ENCODE measurements around the gene OTOP2.

OTOP2 gene

DNA sequence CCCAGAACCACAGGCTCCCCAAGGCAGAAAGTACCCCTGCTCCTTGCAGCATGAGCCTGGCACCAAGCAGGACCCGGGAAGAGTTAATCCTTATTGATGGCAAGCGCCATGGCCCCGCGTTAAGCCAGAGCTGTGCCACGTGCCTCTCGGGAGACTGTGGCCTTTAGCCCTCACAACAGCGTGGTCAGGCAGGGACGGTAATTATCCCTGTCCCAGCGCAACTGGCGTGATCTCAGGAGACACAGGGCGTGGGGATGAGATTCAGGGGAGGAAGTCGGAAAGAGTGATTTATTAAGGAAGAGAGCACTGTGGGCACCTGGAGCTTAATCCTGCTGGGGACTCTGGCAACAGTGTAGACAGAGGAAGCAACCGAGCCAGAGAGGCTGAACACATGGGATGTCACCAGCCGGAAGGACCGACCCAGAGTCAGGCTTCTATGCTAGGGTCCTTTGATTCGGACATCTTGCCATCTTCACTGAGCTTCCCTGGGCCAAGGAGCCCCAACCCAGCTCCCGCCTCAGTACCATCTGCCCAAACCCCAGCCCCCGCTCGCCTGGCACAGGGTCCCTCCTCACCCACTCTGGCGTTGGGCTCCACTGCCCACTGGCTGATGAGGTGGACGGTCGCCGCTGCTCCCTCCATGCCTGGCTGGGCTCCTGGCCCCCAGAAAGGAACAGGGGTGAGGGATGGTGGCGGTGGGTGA, 28.5 kb downstream of the OTOP2 start:
- no peak for DNase-seq (ENCODE audit: low read depth)
- H3K4me3 ChIP-seq (ENCODE audit: low read depth, low read length), result no peak overlapping the region
- TF ChIP-seq, protein P1, sequence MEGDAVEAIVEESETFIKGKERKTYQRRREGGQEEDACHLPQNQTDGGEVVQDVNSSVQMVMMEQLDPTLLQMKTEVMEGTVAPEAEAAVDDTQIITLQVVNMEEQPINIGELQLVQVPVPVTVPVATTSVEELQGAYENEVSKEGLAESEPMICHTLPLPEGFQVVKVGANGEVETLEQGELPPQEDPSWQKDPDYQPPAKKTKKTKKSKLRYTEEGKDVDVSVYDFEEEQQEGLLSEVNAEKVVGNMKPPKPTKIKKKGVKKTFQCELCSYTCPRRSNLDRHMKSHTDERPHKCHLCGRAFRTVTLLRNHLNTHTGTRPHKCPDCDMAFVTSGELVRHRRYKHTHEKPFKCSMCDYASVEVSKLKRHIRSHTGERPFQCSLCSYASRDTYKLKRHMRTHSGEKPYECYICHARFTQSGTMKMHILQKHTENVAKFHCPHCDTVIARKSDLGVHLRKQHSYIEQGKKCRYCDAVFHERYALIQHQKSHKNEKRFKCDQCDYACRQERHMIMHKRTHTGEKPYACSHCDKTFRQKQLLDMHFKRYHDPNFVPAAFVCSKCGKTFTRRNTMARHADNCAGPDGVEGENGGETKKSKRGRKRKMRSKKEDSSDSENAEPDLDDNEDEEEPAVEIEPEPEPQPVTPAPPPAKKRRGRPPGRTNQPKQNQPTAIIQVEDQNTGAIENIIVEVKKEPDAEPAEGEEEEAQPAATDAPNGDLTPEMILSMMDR (IDR thresholded peaks at IDR 0.05; ENCODE audit: low read depth, low read length, missing control alignments), result no peak
- in situ Hi-C loops (cut with HindIII; ENCODE audit: low sequenced_read_pairs), result no loop called here

DNA sequence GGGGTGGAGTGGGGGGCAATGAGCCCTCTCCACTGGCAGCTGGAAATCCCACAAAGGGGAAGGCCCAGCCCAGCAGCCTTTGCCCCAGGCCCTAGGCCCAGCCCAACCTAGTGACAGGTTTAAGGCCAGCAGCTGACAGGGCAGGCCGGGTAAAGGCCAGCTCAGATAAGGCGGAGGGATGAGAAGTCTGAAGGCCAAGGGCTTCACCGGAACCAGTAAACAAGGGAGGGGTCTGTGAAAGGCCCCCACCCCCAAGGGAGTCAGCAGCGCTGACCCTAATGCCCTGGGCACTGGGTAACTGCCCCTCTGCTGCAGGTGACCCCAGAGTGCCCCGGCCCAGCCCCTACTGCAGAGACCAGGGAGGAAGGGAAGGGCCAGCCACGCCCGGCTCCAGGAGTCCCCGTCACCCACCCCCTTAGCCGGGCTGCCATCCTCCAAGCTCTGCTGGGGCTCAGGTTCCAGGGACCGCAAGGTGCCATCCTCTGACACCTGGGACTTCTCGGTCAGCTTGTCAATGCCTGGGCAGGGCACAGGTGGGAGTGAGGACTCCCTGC, 29.1 kb downstream of the OTOP2 start:
- no peak for DNase-seq (ENCODE audit: low read depth)
- in situ Hi-C loops (cut with HindIII; ENCODE audit: low sequenced_read_pairs), result no loop called here
- H3K4me3 ChIP-seq (ENCODE audit: low read depth, low read length), result no peak overlapping the region
- TF ChIP-seq, protein P1 (IDR thresholded peaks at IDR 0.05; ENCODE audit: low read depth, low read length, missing control alignments), result no peak

DNA sequence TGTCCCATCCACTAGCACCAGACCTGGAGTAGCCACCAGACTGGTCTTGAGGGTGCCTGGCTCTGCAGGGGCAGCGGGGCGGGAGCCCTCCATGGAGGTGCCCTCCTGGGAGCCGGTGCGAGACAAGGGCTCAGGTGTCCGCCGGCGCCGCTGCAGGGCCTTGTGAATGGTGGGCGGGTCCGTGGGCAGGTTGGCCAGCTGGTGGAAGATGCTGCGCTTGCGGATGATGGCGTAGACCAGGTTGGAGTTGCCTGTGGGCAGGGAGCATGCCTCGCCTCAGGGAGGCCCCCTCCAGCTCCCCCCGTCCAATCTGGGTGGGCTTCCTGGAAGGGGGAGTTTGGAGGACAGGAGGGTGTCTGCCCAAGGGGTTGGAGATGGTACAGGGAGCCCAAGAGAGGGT, 30.0 kb downstream of the OTOP2 start:
- DNase-seq (ENCODE audit: low read depth), result no peak
- TF ChIP-seq, protein P1 (IDR thresholded peaks at IDR 0.05; ENCODE audit: low read depth, low read length, missing control alignments), result no peak
- H3K4me3 ChIP-seq (ENCODE audit: low read depth, low read length), result no peak overlapping the region
- in situ Hi-C loops (cut with HindIII; ENCODE audit: low sequenced_read_pairs), result no loop called here

DNA sequence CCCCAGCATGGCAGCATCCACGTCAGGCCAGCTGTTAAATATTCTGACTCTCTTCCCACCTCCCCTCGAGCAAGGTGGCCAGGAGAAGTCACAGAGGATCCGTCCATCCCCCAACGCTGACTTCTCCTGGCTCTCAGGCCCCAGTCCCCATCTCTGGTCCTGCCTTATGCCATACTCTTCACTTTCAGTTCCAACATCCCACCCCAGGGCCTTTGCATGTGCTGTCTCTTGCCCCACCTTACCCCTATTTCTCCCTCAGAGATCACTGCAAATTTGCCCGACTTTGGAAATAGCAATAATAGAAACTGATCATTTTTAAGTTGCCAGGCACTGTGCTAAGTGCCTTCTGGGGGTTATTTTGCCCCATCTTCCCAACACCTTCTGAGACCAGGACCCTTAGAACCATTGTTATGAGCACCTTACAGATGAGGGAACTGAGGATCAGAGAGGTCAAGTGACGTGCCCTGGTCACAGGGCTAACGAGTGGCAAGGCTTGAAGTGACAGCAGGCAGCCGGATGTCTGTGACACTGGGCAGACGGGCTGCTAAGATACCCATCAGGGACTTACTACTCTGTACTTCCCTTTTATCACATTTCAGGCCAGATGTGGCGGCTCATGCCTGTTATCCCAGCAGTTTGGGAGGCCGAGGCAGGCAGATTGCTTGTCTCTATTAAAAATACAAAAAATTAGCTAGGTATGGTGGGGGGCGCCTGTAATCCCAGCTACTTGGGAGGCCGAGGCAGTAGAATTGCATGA, 30.8 kb downstream of the OTOP2 start:
- no peak overlapping the region for H3K4me3 ChIP-seq (ENCODE audit: low read depth, low read length)
- in situ Hi-C loops (cut with HindIII; ENCODE audit: low sequenced_read_pairs), result no loop called here
- no peak for DNase-seq (ENCODE audit: low read depth)
- TF ChIP-seq, protein P1 (IDR thresholded peaks at IDR 0.05; ENCODE audit: low read depth, low read length, missing control alignments), result no peak

DNA sequence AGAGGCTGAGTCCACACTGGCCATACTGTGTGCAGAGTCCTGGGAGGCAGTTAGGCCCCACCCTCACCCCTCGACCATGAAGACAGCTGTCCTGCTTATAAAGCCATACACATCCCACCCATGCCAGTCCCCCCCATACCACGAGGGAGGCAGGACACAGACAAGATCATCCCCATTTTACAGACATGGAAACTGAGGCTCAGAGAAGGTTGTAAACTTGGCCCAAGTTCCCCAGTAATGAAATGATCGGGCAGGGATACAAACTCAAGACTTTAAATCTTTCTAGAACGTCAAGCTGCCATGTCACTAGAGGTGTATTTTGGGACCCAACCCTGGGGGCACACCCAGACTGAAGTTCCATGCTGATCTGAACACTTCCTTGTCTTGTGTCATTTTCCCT, 32.0 kb downstream of the OTOP2 start:
- H3K4me3 ChIP-seq (ENCODE audit: low read depth, low read length), result no peak overlapping the region
- DNase-seq (ENCODE audit: low read depth), result no peak
- TF ChIP-seq, protein P1 (IDR thresholded peaks at IDR 0.05; ENCODE audit: low read depth, low read length, missing control alignments), result no peak
- in situ Hi-C loops (cut with HindIII; ENCODE audit: low sequenced_read_pairs), result no loop called here

DNA sequence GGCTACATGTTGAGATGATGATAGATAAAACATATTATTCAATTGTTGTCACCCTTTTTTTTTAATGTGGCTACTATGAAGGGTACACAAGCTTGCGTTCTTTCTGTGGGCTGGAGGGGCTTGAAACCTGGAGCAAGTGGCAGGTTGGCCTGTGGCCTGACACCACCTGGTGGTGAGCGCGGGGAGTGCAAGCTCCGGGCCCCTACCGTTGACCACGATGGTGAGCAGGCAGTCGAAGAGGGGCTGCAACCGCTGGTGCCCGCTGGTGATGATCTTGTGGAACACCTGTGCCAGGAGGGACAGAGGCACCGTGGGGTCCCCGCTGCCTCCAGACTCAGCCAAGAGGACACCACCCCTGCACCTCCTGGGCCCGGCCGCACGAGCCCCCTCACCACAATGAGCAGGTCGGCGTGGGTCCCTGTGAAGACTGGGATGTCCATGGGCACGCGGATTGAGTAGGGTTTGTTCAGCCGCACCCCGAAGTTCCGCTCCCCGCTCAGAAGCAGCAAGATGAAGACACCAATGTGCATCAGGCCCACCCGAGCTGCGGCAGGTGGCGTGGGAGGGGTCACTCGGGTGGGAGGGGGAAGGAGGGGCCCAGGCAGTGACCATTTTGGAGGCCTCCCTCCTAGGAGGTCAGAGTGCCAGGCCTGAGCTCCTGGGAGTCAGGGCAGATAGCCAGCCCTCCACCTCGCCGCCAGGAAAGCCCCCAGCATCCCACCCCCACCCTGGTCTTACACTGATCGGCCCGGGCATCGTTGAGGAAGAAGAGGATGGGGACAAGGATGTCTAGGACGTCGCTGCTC, 34.1 kb downstream of the OTOP2 start:
- H3K4me3 ChIP-seq (ENCODE audit: low read depth, low read length), result no peak overlapping the region
- in situ Hi-C loops (cut with HindIII; ENCODE audit: low sequenced_read_pairs), result no loop called here
- DNase-seq (ENCODE audit: low read depth), result peak; percentile 12
- TF ChIP-seq, protein P1 (IDR thresholded peaks at IDR 0.05; ENCODE audit: low read depth, low read length, missing control alignments), result peak; percentile 94
